H54 (cell line): ENCODE measurements around the gene CIT.

Experiments
- DNase-seq: peaks from one replicate; pipeline ENCODE4 v3.0.0; 2011; ENCODE audit warnings: low spot score, mixed read lengths; ENCODE audit not compliant: insufficient read length
- FAIRE-seq: peaks from 3 replicates; lab custom pipeline; 2011; peaks lifted over from hg19 to GRCh38; lab: Jason Lieb, UNC
- POLR2A ChIP-seq: IDR thresholded peaks from 2 replicates; pipeline ENCODE4 v1.6.1; 2011; ENCODE audit warnings: low read depth, mild to moderate bottlenecking, low read length

Gene CIT

GRCh38 chr12:119685375-119685774 is 191.7 kb downstream of the CIT start:
- DNase-seq (no peak), FAIRE-seq (no peak)
- no peak for TF ChIP-seq POLR2A

GRCh38 chr12:119684711-119685369 is 192.3 kb downstream of the CIT start:
- TF ChIP-seq POLR2A: no peak
- FAIRE-seq (no peak), DNase-seq (no peak)

GRCh38 chr12:119683816-119684215 is 193.3 kb downstream of the CIT start:
- FAIRE-seq: no peak
- DNase-seq: no peak

GRCh38 chr12:119683413-119683812 is 193.7 kb downstream of the CIT start:
- no peak for FAIRE-seq
- peak; percentile 22 for DNase-seq
- TF ChIP-seq POLR2A: no peak

More at GRCh38 chr12:119683816-119684215, 193.3 kb downstream of the CIT start:
- no peak for TF ChIP-seq POLR2A

- no peak for TF ChIP-seq POLR2A
- no peak for DNase-seq
- FAIRE-seq: no peak
Observed at GRCh38 chr12:119682639-119683252, 194.4 kb downstream of the CIT start.

- no peak for TF ChIP-seq POLR2A
- FAIRE-seq (no peak), DNase-seq (no peak)
Observed at GRCh38 chr12:119681728-119682638, 195.1 kb downstream of the CIT start.

GRCh38 chr12:119681111-119681510 is 196.0 kb downstream of the CIT start:
- DNase-seq: no peak
- FAIRE-seq: no peak
- no peak for TF ChIP-seq POLR2A

- no peak for DNase-seq
- no peak for FAIRE-seq
- no peak for TF ChIP-seq POLR2A
Observed at GRCh38 chr12:119679490-119679889, 197.6 kb downstream of the CIT start.

GRCh38 chr12:119679081-119679480 is 198.0 kb downstream of the CIT start:
- FAIRE-seq (no peak), DNase-seq (no peak)
- no peak for TF ChIP-seq POLR2A

- no peak for TF ChIP-seq POLR2A
- no peak for FAIRE-seq
- no peak for DNase-seq
Observed at GRCh38 chr12:119678459-119678858, 198.7 kb downstream of the CIT start.

- TF ChIP-seq POLR2A: no peak
- DNase-seq (no peak), FAIRE-seq (no peak)
Observed at GRCh38 chr12:119676573-119676972, 200.5 kb downstream of the CIT start.

- FAIRE-seq (no peak), DNase-seq (no peak)
- no peak for TF ChIP-seq POLR2A
Observed at GRCh38 chr12:119676022-119676421, 201.1 kb downstream of the CIT start.

GRCh38 chr12:119674560-119674959 is 202.6 kb downstream of the CIT start:
- no peak for TF ChIP-seq POLR2A
- DNase-seq: no peak
- FAIRE-seq: no peak

- DNase-seq (no peak), FAIRE-seq (no peak)
- no peak for TF ChIP-seq POLR2A
Observed at GRCh38 chr12:119673634-119674033, 203.5 kb downstream of the CIT start.

GRCh38 chr12:119672194-119672593 is 204.9 kb downstream of the CIT start:
- DNase-seq: no peak
- no peak for TF ChIP-seq POLR2A
- no peak for FAIRE-seq
